SK-N-SH treated with all-trans-retinoic acid at 6 μM for 48 hours (cell line): ENCODE results near the gene THSD4.

Source experiments
- ATAC-seq: fragments of 200-7000 bp; cut with Tn5 transposase; 3 replicates; pipeline ENCODE4 v1.9.1; 2020; ENCODE audit warnings: mild to moderate bottlenecking, moderate library complexity
- ARNTL ChIP-seq: fragments of 450-650 bp; formaldehyde crosslinking; IDR thresholded peaks from 2 replicates; pipeline ENCODE4 v1.5.0; 2020; ENCODE audit warnings: low read depth, mild to moderate bottlenecking, moderate library complexity, borderline replicate concordance
- BACH2 ChIP-seq: fragments of 250-450 bp; sonication (Bioruptor Pico); IDR thresholded peaks from 2 replicates; pipeline ENCODE4 v1.9.0; 2021; ENCODE audit warnings: mild to moderate bottlenecking, borderline replicate concordance
- CSDC2 ChIP-seq: fragments of 250-450 bp; sonication (Bioruptor Pico); IDR thresholded peaks from 2 replicates; pipeline ENCODE4 v1.5.0; 2020; ENCODE audit warnings: mild to moderate bottlenecking, moderate library complexity
- ESRRG ChIP-seq: fragments of 250-450 bp; sonication (Bioruptor Pico); IDR thresholded peaks from 2 replicates; pipeline ENCODE4 v1.6.1; 2021; ENCODE audit warnings: mild to moderate bottlenecking
- GLIS3 ChIP-seq: fragments of 250-450 bp; sonication (Bioruptor Pico); IDR thresholded peaks from 2 replicates; pipeline ENCODE4 v1.5.0; 2020; ENCODE audit warnings: mild to moderate bottlenecking, moderate library complexity
- ISL1 ChIP-seq: fragments of 250-450 bp; sonication (Bioruptor Pico); IDR thresholded peaks from 2 replicates; pipeline ENCODE4 v2.1.2; 2022; ENCODE audit warnings: mild to moderate bottlenecking, moderate library complexity
- OSR1 ChIP-seq: fragments of 250-450 bp; sonication (Bioruptor Pico); IDR thresholded peaks from 2 replicates; pipeline ENCODE4 v1.8.0; 2022; ENCODE audit warnings: moderate library complexity, mild to moderate bottlenecking, inconsistent platforms
- PPARA ChIP-seq: fragments of 250-450 bp; sonication (Bioruptor Pico); IDR thresholded peaks from 2 replicates; pipeline ENCODE4 v1.5.0; 2020; ENCODE audit warnings: mild to moderate bottlenecking, borderline replicate concordance
- RARB ChIP-seq: fragments of 250-450 bp; sonication (Bioruptor Pico); IDR thresholded peaks from 2 replicates; pipeline ENCODE4 v1.8.0; 2021; ENCODE audit warnings: mild to moderate bottlenecking, moderate library complexity
- SNAI2 ChIP-seq: fragments of 250-450 bp; sonication (Bioruptor Pico); IDR thresholded peaks from 2 replicates; pipeline ENCODE4 v1.5.0; 2020; ENCODE audit warnings: mild to moderate bottlenecking, moderate library complexity
- TCF4 ChIP-seq: fragments of 250-450 bp; sonication (Bioruptor Pico); IDR thresholded peaks from 2 replicates; pipeline ENCODE4 v1.8.0; 2021; ENCODE audit warnings: mild to moderate bottlenecking, moderate library complexity, borderline replicate concordance
- TOX ChIP-seq: fragments of 250-450 bp; sonication (Bioruptor Pico); IDR thresholded peaks from 2 replicates; pipeline ENCODE4 v1.8.0; 2021; ENCODE audit warnings: mild to moderate bottlenecking, moderate library complexity, borderline replicate concordance
- ZC3H10 ChIP-seq: fragments of 250-450 bp; sonication (Bioruptor Pico); IDR thresholded peaks from 2 replicates; pipeline ENCODE4 v1.5.1; 2021; ENCODE audit warnings: mild to moderate bottlenecking, moderate library complexity
- ZFP3 ChIP-seq: fragments of 250-450 bp; sonication (Bioruptor Pico); IDR thresholded peaks from 2 replicates; pipeline ENCODE4 v1.5.0; 2020; ENCODE audit warnings: mild to moderate bottlenecking, moderate library complexity
- ZFP30 ChIP-seq: fragments of 450-650 bp; formaldehyde crosslinking; IDR thresholded peaks from 2 replicates; pipeline ENCODE4 v1.5.0; 2022; ENCODE audit warnings: mild to moderate bottlenecking, moderate library complexity
- ZNF565 ChIP-seq: fragments of 450-650 bp; formaldehyde crosslinking; conservative IDR thresholded peaks from 2 replicates; pipeline ENCODE4 v1.5.0; 2020; ENCODE audit warnings: low read depth, mild to moderate bottlenecking, moderate library complexity
- ZNF70 ChIP-seq: fragments of 450-650 bp; formaldehyde crosslinking; IDR thresholded peaks from 2 replicates; pipeline ENCODE4 v1.5.0; 2020; ENCODE audit warnings: mild to moderate bottlenecking, moderate library complexity
- ZNF8 ChIP-seq: fragments of 450-650 bp; formaldehyde crosslinking; IDR thresholded peaks from 2 replicates; pipeline ENCODE4 v1.5.0; 2020; ENCODE audit warnings: mild to moderate bottlenecking, moderate library complexity
- TF ChIP-seq, protein P1 (sequence below): fragments of 250-450 bp; sonication (Bioruptor Pico); IDR thresholded peaks from 2 replicates; pipeline ENCODE4 v1.5.1; 2020; ENCODE audit warnings: low read depth, mild to moderate bottlenecking, moderate library complexity
- TF ChIP-seq, protein P2 (sequence below): fragments of 250-450 bp; sonication (Bioruptor Pico); IDR thresholded peaks from 2 replicates; pipeline ENCODE4 v1.5.1; 2021; ENCODE audit warnings: mild to moderate bottlenecking, moderate library complexity
- TF ChIP-seq, protein P3 (sequence below): fragments of 250-450 bp; sonication (Bioruptor Pico); IDR thresholded peaks from 2 replicates; pipeline ENCODE4 v1.8.0; 2020; ENCODE audit warnings: mild to moderate bottlenecking, moderate library complexity, borderline replicate concordance
- TF ChIP-seq, protein P4 (sequence below): fragments of 250-450 bp; sonication (Bioruptor Pico); IDR thresholded peaks from 2 replicates; pipeline ENCODE4 v1.5.0; 2020; ENCODE audit warnings: mild to moderate bottlenecking, moderate library complexity
- TF ChIP-seq, protein P5 (sequence below): fragments of 250-450 bp; sonication (Bioruptor Pico); IDR thresholded peaks from 2 replicates; pipeline ENCODE4 v1.8.0; 2021; ENCODE audit warnings: low read depth, mild to moderate bottlenecking, moderate library complexity, borderline replicate concordance

THSD4 gene

DNA sequence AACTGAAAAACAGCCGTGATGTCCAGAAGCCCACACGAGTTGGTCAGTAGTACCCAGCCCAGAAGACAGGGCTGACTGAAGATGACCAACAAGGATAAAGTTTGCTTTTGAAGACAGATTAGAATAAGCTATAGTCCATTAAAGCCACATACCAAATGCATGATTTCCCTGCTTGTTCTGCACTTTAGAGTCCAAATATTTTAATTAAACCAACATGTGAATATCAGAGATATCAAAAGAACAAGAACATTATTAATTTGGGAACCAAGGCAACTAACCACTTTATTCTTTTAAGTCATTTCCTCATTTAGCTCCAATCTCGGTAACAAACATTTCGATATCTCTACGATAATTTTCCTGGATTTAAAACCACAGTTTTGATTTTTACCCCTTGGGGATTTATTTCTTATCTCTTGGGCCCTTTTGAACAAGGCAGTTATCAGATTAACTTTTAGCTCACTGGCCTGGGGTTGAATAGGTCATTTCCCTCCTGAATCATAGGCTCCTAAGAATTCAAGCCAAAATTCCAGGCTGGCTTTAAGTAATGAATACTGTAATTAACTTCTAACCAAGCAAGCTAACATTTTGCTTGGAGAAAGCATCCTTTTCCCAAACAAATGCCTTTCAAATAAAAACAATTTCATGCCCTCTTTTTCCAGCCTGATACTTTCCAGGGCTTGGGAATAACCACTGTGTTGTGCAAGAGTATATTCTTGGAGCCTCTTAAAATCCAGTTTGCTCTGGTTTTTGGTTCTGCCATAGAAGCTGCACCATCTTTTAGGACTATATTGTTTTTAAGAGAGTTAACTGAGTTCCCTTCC, 592.2 kb downstream of the THSD4 start (continued):
- TF ChIP-seq, protein P1, sequence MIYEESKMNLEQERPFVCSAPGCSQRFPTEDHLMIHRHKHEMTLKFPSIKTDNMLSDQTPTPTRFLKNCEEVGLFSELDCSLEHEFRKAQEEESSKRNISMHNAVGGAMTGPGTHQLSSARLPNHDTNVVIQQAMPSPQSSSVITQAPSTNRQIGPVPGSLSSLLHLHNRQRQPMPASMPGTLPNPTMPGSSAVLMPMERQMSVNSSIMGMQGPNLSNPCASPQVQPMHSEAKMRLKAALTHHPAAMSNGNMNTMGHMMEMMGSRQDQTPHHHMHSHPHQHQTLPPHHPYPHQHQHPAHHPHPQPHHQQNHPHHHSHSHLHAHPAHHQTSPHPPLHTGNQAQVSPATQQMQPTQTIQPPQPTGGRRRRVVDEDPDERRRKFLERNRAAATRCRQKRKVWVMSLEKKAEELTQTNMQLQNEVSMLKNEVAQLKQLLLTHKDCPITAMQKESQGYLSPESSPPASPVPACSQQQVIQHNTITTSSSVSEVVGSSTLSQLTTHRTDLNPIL, result peak; percentile 85
- TF ChIP-seq ESRRG (CRISPR knock-in tag) (peak; percentile 38; the same call in 1 of the 2 replicates), BACH2 (CRISPR knock-in tag) (no peak), ZFP3 (CRISPR knock-in tag) (no peak), GLIS3 (peak; percentile 10), CSDC2 (0 out of 2 replicates have a peak, but pooled peaks have one; percentile 52), ZNF8 (CRISPR knock-in tag) (no peak)
- TF ChIP-seq, protein P2, sequence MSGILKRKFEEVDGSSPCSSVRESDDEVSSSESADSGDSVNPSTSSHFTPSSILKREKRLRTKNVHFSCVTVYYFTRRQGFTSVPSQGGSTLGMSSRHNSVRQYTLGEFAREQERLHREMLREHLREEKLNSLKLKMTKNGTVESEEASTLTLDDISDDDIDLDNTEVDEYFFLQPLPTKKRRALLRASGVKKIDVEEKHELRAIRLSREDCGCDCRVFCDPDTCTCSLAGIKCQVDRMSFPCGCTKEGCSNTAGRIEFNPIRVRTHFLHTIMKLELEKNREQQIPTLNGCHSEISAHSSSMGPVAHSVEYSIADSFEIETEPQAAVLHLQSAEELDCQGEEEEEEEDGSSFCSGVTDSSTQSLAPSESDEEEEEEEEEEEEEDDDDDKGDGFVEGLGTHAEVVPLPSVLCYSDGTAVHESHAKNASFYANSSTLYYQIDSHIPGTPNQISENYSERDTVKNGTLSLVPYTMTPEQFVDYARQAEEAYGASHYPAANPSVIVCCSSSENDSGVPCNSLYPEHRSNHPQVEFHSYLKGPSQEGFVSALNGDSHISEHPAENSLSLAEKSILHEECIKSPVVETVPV, result peak; percentile 64; the same call in 1 of the 2 replicates

DNA sequence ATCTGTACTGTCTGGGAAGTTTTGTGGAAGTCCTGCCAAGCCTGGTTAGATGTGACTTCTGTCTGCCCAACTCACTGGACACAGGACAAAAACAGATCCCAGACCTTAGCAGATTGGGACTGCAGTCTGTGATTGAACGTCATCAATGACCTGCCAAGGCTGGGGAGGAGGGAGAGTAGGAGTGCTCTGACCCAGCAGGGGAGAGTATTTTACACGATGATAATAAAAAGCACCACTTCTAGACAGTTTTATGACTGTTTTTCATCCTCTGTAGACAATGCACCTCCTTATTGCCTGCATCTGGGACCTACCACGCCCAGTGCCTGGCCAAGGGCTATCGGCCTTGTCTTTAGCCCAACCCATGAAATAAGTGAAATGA, 592.8 kb downstream of the THSD4 start:
- peak; percentile 49 for ATAC-seq
- TF ChIP-seq, protein P2, result 0 out of 2 replicates have a peak, but pooled peaks have one; percentile 3
- no peak for TF ChIP-seq CSDC2
- TF ChIP-seq PPARA, result no peak
- no peak for TF ChIP-seq ZNF565 (CRISPR knock-in tag)
- no peak for TF ChIP-seq TOX (CRISPR knock-in tag)
- no peak for TF ChIP-seq GLIS3
- TF ChIP-seq RARB (CRISPR knock-in tag), result no peak
- TF ChIP-seq, protein P3, sequence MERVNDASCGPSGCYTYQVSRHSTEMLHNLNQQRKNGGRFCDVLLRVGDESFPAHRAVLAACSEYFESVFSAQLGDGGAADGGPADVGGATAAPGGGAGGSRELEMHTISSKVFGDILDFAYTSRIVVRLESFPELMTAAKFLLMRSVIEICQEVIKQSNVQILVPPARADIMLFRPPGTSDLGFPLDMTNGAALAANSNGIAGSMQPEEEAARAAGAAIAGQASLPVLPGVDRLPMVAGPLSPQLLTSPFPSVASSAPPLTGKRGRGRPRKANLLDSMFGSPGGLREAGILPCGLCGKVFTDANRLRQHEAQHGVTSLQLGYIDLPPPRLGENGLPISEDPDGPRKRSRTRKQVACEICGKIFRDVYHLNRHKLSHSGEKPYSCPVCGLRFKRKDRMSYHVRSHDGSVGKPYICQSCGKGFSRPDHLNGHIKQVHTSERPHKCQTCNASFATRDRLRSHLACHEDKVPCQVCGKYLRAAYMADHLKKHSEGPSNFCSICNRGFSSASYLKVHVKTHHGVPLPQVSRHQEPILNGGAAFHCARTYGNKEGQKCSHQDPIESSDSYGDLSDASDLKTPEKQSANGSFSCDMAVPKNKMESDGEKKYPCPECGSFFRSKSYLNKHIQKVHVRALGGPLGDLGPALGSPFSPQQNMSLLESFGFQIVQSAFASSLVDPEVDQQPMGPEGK (CRISPR knock-in tag), result no peak; the same call in 1 of the 2 replicates
- no peak for TF ChIP-seq ZFP30
- no peak for TF ChIP-seq ZNF8 (CRISPR knock-in tag)
- no peak for TF ChIP-seq ZNF70 (CRISPR knock-in tag)
- TF ChIP-seq ARNTL (CRISPR knock-in tag), result no peak
- no peak for TF ChIP-seq TCF4
- TF ChIP-seq ZFP3 (CRISPR knock-in tag), result peak; percentile 15; the same call in 1 of the 2 replicates
- no peak for TF ChIP-seq OSR1 (CRISPR knock-in tag)
- TF ChIP-seq ISL1 (CRISPR knock-in tag), result no peak
- TF ChIP-seq BACH2 (CRISPR knock-in tag), result no peak
- TF ChIP-seq, protein P4, sequence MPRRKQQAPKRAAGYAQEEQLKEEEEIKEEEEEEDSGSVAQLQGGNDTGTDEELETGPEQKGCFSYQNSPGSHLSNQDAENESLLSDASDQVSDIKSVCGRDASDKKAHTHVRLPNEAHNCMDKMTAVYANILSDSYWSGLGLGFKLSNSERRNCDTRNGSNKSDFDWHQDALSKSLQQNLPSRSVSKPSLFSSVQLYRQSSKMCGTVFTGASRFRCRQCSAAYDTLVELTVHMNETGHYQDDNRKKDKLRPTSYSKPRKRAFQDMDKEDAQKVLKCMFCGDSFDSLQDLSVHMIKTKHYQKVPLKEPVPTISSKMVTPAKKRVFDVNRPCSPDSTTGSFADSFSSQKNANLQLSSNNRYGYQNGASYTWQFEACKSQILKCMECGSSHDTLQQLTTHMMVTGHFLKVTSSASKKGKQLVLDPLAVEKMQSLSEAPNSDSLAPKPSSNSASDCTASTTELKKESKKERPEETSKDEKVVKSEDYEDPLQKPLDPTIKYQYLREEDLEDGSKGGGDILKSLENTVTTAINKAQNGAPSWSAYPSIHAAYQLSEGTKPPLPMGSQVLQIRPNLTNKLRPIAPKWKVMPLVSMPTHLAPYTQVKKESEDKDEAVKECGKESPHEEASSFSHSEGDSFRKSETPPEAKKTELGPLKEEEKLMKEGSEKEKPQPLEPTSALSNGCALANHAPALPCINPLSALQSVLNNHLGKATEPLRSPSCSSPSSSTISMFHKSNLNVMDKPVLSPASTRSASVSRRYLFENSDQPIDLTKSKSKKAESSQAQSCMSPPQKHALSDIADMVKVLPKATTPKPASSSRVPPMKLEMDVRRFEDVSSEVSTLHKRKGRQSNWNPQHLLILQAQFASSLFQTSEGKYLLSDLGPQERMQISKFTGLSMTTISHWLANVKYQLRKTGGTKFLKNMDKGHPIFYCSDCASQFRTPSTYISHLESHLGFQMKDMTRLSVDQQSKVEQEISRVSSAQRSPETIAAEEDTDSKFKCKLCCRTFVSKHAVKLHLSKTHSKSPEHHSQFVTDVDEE, result peak; percentile 44; the same call in 1 of the 2 replicates
- TF ChIP-seq, protein P5, sequence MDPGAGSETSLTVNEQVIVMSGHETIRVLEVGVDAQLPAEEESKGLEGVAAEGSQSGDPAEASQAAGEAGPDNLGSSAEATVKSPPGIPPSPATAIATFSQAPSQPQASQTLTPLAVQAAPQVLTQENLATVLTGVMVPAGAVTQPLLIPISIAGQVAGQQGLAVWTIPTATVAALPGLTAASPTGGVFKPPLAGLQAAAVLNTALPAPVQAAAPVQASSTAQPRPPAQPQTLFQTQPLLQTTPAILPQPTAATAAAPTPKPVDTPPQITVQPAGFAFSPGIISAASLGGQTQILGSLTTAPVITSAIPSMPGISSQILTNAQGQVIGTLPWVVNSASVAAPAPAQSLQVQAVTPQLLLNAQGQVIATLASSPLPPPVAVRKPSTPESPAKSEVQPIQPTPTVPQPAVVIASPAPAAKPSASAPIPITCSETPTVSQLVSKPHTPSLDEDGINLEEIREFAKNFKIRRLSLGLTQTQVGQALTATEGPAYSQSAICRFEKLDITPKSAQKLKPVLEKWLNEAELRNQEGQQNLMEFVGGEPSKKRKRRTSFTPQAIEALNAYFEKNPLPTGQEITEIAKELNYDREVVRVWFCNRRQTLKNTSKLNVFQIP (CRISPR knock-in tag), result no peak
- no peak for TF ChIP-seq ZC3H10 (CRISPR knock-in tag)
- TF ChIP-seq SNAI2 (CRISPR knock-in tag), result no peak
- TF ChIP-seq, protein P1, result no peak; the same call in 1 of the 2 replicates
